GM21390 (cell line): ENCODE measurements around the gene SCARB2.

ENCODE experiments used
- ATAC-seq: cut with Tn5 transposase; IDR thresholded peaks from one replicate; pipeline ENCODE4 v1.9.1; 2021; ENCODE audit not compliant: unreplicated experiment

The SCARB2 gene

GRCh38 chr4:76200771-76201231 lies 12.8 kb downstream of the SCARB2 start:
- no peak for ATAC-seq

DNA sequence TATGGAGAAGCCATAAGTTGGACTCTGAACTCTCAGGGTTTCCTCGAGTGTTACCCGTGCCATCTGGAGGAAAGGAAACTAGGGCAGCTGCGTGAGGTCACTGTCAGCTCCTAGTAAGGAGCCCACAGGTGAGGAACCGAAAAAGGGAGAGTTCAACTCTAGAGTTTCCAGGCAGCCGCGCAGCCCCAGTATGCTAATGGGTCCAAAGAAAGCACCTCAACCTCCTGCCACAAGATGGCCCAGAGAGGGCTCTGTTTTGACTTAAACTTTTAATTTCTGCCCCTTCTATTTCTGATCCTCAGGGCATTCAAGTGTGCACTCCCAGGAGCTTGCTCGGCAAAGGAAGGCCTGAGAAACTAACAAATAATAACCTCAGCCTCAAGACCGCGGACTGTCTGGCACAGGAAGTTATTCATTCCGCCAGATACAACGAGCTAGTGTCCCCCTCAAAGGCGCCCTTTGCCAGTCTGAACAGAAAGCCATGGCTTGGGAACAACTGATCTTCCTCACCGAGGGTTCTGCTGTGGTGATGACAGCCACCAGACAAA lies 13.9 kb downstream of the SCARB2 start:
- peak; percentile 81 for ATAC-seq

DNA sequence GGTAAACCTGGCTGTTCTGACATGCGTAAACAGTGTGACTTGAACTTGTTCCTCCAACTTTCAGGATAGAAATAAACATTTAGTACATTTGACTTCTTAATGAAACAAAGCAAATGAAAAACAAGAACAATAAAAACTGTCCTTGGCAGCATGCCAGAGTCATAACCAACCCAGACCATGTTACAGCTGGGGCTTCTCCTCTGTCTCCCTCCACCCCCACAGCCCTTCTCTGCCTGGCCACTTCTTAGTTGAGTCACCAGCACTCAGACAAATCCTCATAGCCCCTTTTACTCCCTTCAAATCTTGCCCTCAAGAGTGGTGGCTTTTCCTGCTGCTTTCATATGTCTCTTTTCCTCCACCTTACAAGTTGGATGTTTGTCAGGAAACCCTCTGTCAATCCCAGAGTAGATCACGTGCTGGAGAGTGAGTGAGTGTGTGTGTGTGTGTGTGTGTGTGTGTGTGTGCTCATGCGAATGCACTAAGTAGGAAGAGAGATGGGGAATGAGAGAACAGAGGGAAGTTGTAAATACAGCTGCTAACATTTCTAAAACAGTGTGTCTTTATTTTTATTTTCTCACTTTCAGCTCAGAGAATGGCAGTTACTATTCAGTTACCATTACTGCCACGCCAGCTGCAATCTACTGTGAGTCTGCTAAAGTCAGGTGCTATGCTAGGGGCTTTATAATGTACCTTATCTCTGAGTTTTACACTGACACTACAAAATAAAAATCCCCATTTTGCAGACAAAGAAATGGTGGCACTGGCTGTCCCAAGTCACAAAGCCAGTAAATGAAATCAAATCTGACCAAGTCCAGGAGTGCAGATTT lies 15.0 kb downstream of the SCARB2 start:
- ATAC-seq = peak; percentile 49

- peak; percentile 19 for ATAC-seq
These were observed 15.6 kb downstream of the SCARB2 start for GRCh38 chr4:76197971-76198410.

DNA sequence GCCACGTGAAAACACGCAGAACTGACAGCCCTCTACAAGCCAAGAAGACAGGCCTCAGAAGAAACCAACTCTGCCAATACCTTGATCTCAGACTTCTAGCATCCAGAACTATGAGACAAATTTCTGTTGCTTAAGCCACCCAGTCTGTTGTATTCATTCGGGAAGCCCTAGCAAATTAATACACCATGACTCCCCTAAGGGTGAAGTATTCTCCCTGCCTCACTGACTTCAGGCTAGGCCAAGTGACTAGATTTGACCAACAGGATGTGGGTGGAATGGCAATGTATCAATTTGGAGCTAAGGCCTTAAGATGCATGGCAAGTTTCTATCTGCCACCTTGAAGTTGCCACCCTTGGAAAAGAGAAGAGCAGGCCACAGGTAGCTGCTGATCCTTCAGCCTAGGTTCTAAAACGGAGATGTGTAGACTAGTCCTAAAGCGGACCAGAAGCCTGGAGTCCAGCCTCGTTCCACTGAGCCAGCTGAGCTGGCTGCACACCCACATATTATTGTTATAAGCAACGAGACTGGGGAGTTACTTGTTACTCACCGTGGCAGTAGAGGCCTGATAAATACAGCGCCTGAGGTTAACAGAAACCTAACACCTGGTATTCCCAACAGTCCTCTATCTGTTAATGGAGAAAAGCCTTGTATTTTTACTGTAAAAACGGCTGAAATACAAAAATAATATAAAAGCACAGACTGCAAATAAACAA lies 16.4 kb downstream of the SCARB2 start:
- ATAC-seq = no peak

DNA sequence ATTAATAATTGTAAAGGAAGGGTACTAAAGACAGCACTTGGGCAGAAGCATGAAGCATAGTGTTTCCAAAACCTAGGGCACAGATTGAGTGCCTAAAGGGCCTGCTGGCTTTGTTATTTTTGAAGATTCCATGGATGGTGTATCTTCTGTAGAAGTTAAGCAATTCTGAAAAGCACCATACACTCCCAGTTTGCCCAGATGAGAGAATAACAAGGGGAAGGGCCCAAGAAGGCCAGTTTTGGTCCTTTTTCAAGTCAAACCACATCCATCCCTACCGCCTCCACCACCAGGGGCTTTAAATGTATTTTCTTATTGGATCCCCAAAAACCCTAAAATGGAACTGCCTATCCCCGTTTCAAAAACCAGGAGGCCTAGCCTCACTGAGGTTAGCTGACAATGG lies 17.2 kb downstream of the SCARB2 start:
- ATAC-seq = no peak

DNA sequence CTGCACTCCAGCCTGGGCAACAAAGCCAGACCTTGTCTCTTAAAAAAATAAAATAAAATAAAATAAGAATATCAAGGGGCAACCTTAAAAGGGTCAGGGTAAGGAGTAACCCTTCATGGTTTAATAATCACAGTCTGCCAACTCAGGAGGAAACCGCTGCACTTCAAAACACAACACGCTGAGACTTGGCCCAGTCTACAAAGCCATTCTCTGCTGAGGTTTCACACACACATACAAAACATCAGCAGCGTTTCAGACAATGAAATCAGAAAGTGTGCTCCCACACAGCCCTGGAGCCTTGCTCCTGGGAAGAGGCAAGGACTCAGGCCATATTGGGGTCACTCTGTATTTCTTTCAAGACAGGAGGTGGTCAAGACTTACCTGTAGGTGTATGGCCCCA lies 18.3 kb downstream of the SCARB2 start:
- no peak for ATAC-seq

- ATAC-seq = no peak
These were observed 19.3 kb downstream of the SCARB2 start for GRCh38 chr4:76194325-76194724.

- ATAC-seq = no peak
These were observed 21.4 kb downstream of the SCARB2 start for GRCh38 chr4:76192236-76192635.

DNA sequence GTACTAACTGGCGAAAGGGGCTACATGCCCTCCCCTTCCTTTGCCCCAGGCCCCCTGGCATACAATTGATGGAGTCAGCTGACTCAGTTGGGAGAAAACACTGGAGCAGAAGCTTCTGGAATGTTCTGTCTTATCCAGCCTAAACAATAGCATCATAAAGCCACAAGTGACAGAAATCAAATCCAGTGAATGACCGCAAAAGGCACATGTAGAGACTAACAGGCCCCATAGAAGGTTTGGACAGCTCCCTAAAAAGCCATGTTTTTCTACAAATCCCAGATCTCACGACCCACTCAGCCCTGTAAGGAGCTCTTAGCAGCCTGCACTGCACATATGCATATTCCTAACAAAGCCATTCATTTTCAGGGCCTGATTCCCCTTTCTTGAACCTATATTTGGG lies 25.1 kb downstream of the SCARB2 start:
- ATAC-seq = no peak

- no peak for ATAC-seq
These were observed 25.5 kb downstream of the SCARB2 start for GRCh38 chr4:76188149-76188548.

DNA sequence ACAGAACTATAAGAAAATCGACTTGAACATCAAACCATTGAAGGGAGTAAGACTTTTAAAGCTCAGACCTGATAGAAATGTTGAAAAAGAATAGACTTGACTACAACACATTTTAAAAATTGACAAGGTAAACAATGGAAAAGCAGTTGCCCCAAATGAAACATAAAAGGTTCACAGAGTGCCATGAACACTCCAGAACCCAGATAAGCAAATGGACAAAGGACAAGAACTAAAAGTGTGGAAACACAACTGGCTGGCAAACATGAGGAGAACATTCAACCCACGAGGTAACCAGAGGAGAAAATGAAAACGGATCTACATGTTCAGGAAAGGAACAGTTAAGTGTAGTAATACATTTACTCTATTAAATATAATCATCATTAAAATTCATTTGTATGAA lies 26.5 kb downstream of the SCARB2 start:
- no peak for ATAC-seq

DNA sequence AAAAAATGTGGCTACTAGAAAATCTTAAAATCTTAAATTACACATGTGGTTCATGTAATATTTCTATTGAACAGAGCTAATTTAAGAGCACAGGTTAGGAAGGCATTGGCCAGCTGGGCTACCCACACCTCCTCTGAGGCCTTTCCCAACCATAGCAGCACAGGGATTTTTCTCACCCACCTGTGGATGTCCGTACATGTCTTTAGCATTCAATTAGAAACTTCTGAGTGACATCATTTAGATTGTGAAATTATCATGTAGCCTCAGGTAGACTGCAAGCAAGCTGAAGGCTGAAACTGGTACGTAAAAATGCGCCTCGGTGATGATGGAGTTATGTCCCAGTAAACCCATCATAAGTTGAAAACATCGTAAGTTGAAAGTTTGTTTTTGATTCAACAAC lies 31.2 kb downstream of the SCARB2 start:
- no peak for ATAC-seq

GRCh38 chr4:76179398-76180318 lies 34.0 kb downstream of the SCARB2 start:
- ATAC-seq = peak; percentile 86

- ATAC-seq = no peak
These were observed 35.3 kb downstream of the SCARB2 start for GRCh38 chr4:76178296-76178695.

- no peak for ATAC-seq
These were observed 35.9 kb downstream of the SCARB2 start for GRCh38 chr4:76177709-76178108.

- no peak for ATAC-seq
These were observed 38.3 kb downstream of the SCARB2 start for GRCh38 chr4:76175336-76175735.

GRCh38 chr4:76174216-76174615 lies 39.4 kb downstream of the SCARB2 start:
- ATAC-seq = no peak

GRCh38 chr4:76168688-76169087 lies 44.9 kb downstream of the SCARB2 start:
- ATAC-seq = no peak

- ATAC-seq = no peak
These were observed 47.1 kb downstream of the SCARB2 start for GRCh38 chr4:76166480-76166879.

DNA sequence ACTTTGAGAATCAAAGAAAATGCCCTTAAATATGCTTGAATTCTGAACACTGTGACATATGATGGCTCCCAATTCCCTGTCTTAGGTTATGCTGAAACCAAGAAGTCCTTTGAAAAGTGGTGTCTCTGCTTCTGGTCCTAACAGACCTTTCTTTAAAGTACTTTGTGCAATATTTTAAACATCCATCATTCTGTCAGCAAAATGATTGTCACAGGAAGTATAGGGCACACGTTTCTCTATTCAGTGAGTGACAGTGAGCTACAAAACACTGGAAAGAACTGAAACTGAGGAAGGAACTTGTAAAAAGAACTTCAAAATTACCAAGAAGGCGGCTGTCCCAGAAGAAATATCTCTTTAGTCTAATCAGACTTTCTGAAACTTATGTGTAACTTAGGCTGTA lies 53.3 kb downstream of the SCARB2 start:
- ATAC-seq = no peak
